ENCODE measurements around the gene SNX4. TPM values are rescaled to one million over a fixed set of nuclear protein-coding genes. Genes with fewer than 3 reads are reported as not detected.

Gene SNX4
- total RNA-seq, 4 donors from 2014 or later = 31.3 to 53.5 (median 38.8) TPM

GRCh38 chr3:125460233-125460632 lies 59.8 kb downstream of the SNX4 start:
- in situ Hi-C loops (cut with MboI; ENCODE audit: low sequenced_read_pairs in 4 of 4) = loop anchor here in 1 of 4 donors (25.0 kb wide), 1 partner anchor 102 kb away; no protein-coding TSS in a partner anchor
- intact Hi-C loops (cut with DNase I; ENCODE audit: low total_unique reads) = no loop called here
- no peaks in the 10 kb centered on the region for H3K9me3 ChIP-seq
- peaks cover 0 to 44% of the 10 kb centered on the region in 2 donors for H3K36me3 ChIP-seq
- H3K4me1 ChIP-seq = no peaks in the 10 kb centered on the region
- no peak overlapping the region for H3K4me3 ChIP-seq
- H3K27ac ChIP-seq = no peak overlapping the region
- TF ChIP-seq CTCF (IDR thresholded peaks at IDR 0.05 in 4 of 5, conservative IDR thresholded peaks at IDR 0.05 in 1 of 5) = no peak
- no peak for DNase-seq
- ATAC-seq = no peak
- no peaks in the 10 kb centered on the region for H3K27me3 ChIP-seq

DNA sequence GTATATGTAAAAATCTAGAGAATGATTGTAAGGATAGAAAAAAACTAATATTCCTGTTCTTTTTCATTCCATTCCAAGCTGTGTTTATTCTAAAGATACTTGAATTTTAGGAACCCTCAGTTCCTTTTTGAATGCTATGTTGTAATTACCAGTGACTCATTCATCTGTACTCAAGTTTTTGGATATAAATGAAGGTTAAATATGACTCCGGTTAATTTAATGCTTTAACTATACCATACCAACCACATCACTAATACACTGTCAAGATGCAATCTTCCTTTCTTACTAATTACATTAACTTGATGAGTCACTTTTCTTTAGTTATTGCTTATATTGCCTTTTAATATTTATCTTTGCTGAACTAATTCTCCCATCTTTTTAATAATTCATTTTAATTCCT lies 76.1 kb downstream of the SNX4 start:
- Histone ChIP-seq H3K27me3 (no peaks in the 10 kb centered on the region), H3K9me3 (peaks cover 0 to 6% (median 0%) of the 10 kb centered on the region in 3 donors), H3K27ac (no peak overlapping the region), H3K4me3 (no peak overlapping the region), H3K36me3 (peaks cover 0 to 34% of the 10 kb centered on the region in 2 donors), H3K4me1 (no peaks in the 10 kb centered on the region)
- DNase-seq (no peak), ATAC-seq (no peak)
- in situ Hi-C loops (cut with MboI; ENCODE audit: low sequenced_read_pairs in 4 of 4) (loop anchor here in 1 of 4 donors (10.0 kb wide), 1 partner anchor 449 kb away; no protein-coding TSS in a partner anchor), intact Hi-C loops (cut with DNase I; ENCODE audit: low total_unique reads) (no loop called here)
- TF ChIP-seq CTCF (IDR thresholded peaks at IDR 0.05 in 4 of 5, conservative IDR thresholded peaks at IDR 0.05 in 1 of 5) (no peak), POLR2A (IDR thresholded peaks at IDR 0.05) (no peak)

DNA sequence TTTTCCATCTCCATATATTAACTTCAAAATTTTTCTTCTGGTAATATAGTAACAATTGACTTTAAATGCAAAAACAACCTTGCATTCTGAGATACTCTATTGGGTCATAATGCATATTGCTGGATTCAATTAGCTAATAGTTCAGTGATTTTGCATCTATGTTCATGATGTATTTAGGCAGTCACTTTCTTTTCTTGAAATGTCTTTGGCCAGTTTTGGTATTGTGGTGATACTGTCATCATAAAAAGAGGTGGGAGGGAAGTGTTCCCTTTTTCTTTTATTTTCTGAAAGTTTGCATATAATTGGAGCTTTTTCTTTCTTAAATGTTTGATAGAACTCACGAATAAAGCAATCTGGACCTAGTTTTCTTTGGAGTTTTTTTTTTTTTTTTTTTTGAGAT lies 77.5 kb downstream of the SNX4 start:
- ATAC-seq = no peak
- Histone ChIP-seq H3K9me3 (peaks cover 0 to 6% (median 0%) of the 10 kb centered on the region in 3 donors), H3K4me3 (no peak overlapping the region), H3K36me3 (peaks cover 0 to 22% of the 10 kb centered on the region in 2 donors), H3K4me1 (no peaks in the 10 kb centered on the region), H3K27me3 (no peaks in the 10 kb centered on the region), H3K27ac (no peak overlapping the region)
- TF ChIP-seq CTCF (IDR thresholded peaks at IDR 0.05 in 4 of 5, conservative IDR thresholded peaks at IDR 0.05 in 1 of 5) = no peak
- TF ChIP-seq POLR2A (IDR thresholded peaks at IDR 0.05) = no peak
- intact Hi-C loops (cut with DNase I; ENCODE audit: low total_unique reads) (no loop called here), in situ Hi-C loops (cut with MboI; ENCODE audit: low sequenced_read_pairs in 4 of 4) (loop anchor here in 1 of 4 donors (10.0 kb wide), 1 partner anchor 448 kb away; no protein-coding TSS in a partner anchor)
- no peak for DNase-seq

DNA sequence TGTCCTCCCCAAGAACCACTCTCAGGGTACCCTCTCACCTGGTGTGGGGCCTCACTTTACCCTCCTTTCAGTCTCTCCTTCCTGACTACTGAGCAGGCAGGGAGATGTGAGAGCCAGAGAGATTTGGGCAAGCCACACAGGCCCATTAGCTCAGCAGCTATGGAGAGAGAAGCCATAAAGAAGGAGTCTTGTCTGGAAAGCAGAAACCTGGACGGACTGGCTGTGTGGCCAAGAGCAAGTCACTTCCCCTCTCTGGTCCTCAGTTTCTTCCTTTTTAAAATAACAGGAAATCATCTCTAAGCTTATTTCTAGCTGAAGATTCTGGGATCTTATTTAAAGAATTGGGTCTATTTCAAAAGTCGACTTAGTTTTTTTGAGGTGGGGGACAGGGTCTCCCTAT lies 79.0 kb downstream of the SNX4 start:
- DNase-seq = no peak
- Histone ChIP-seq H3K27me3 (no peaks in the 10 kb centered on the region), H3K27ac (no peak overlapping the region), H3K9me3 (peaks cover 0 to 6% (median 0%) of the 10 kb centered on the region in 3 donors), H3K36me3 (peaks cover 0 to 7% of the 10 kb centered on the region in 2 donors), H3K4me3 (no peak overlapping the region), H3K4me1 (no peaks in the 10 kb centered on the region)
- in situ Hi-C loops (cut with MboI; ENCODE audit: low sequenced_read_pairs in 4 of 4) (loop anchor here in 1 of 4 donors (10.0 kb wide), 1 partner anchor 446 kb away; no protein-coding TSS in a partner anchor), intact Hi-C loops (cut with DNase I; ENCODE audit: low total_unique reads) (no loop called here)
- peak in 1 of 2 donors; percentile 27 for ATAC-seq
- TF ChIP-seq POLR2A (IDR thresholded peaks at IDR 0.05) (no peak), CTCF (IDR thresholded peaks at IDR 0.05 in 4 of 5, conservative IDR thresholded peaks at IDR 0.05 in 1 of 5) (no peak)

- Histone ChIP-seq H3K27ac (no peak overlapping the region), H3K9me3 (peaks cover 0 to 6% (median 0%) of the 10 kb centered on the region in 3 donors), H3K36me3 (peaks cover 0 to 2% of the 10 kb centered on the region in 2 donors), H3K4me3 (no peak overlapping the region), H3K27me3 (no peaks in the 10 kb centered on the region), H3K4me1 (no peaks in the 10 kb centered on the region)
- in situ Hi-C loops (cut with MboI; ENCODE audit: low sequenced_read_pairs in 4 of 4) = loop anchor here in 1 of 4 donors (10.0 kb wide), 1 partner anchor 446 kb away; no protein-coding TSS in a partner anchor
- ATAC-seq (peak in 1 of 2 donors; percentile 37), DNase-seq (no peak)
- TF ChIP-seq CTCF (IDR thresholded peaks at IDR 0.05 in 4 of 5, conservative IDR thresholded peaks at IDR 0.05 in 1 of 5) (no peak), POLR2A (IDR thresholded peaks at IDR 0.05) (no peak)
- intact Hi-C loops (cut with DNase I; ENCODE audit: low total_unique reads) = no loop called here
These were observed 79.4 kb downstream of the SNX4 start for GRCh38 chr3:125440559-125440955.

Measured in gastrocnemius medialis (tissue), 4 donors.